Effector memory CD8-positive, alpha-beta T cell (primary cell): Measurements from ENCODE around the gene TEX14.
"Not testable (repeated sequence)": the region's sequence is repeated elsewhere in the genome, so short reads cannot be mapped to it uniquely, and the experiment has no call there.

Experiments used
- ATAC-seq: fragments of 150-1000 bp; cut with Tn5 transposase; replicated peaks from 2 replicates; pipeline ENCODE4 v1.10.0; 2021; ENCODE audit warnings: mild to moderate bottlenecking, moderate library complexity
- DNase-seq, 3 experiments: peaks; one replicate each; pipeline ENCODE4 v3.0.0; 2021
- H3K27ac Mint-ChIP-seq, 2 donors: one replicate each; pipeline ENCODE4 v1.8.0; 2022; ENCODE audit warnings: mild to moderate bottlenecking in 2 of 2, mixed read lengths in 2 of 2, moderate library complexity in 2 of 2
- H3K27me3 Mint-ChIP-seq, 2 donors: one replicate each; pipeline ENCODE4 v1.8.0; 2022; ENCODE audit warnings: mixed read lengths in 2 of 2
- H3K36me3 Mint-ChIP-seq: one replicate; pipeline ENCODE4 v1.8.0; 2022; ENCODE audit warnings: mild to moderate bottlenecking, moderate library complexity, mixed read lengths; ENCODE audit not compliant: insufficient read depth
- H3K4me1 Mint-ChIP-seq, 2 donors: one replicate each; pipeline ENCODE4 v1.8.0; 2022; ENCODE audit warnings: low read depth in 2 of 2, mixed read lengths in 2 of 2
- H3K4me3 Mint-ChIP-seq, 2 donors: one replicate each; pipeline ENCODE4 v1.8.0; 2022; ENCODE audit warnings: mild to moderate bottlenecking in 2 of 2, mixed read lengths in 2 of 2, moderate library complexity in 2 of 2
- H3K9me3 Mint-ChIP-seq, 2 donors: one replicate each; pipeline ENCODE4 v1.8.0; 2022; ENCODE audit warnings: mixed read lengths in 2 of 2

TEX14 gene

GRCh38 chr17:58574025-58574424, 117.8 kb downstream of the TEX14 start:
- Mint-ChIP-seq H3K4me1 (no peaks in the 10 kb centered on the region), H3K36me3 (no peaks in the 10 kb centered on the region)

GRCh38 chr17:58572846-58573245, 119.0 kb downstream of the TEX14 start:
- no peak for ATAC-seq
- H3K9me3 Mint-ChIP-seq, result no peaks in the 10 kb centered on the region
- DNase-seq, result no peak
- no peak overlapping the region for H3K27ac Mint-ChIP-seq
- H3K4me1 Mint-ChIP-seq, result no peaks in the 10 kb centered on the region
- H3K36me3 Mint-ChIP-seq, result no peaks in the 10 kb centered on the region
- H3K27me3 Mint-ChIP-seq, result peaks cover 0 to 6% of the 10 kb centered on the region in 2 donors
- no peak overlapping the region for H3K4me3 Mint-ChIP-seq

More at GRCh38 chr17:58574025-58574424, 117.8 kb downstream of the TEX14 start:
- ATAC-seq, result no peak
- Mint-ChIP-seq H3K27ac (no peak overlapping the region), H3K9me3 (no peaks in the 10 kb centered on the region), H3K27me3 (peaks cover 0 to 6% of the 10 kb centered on the region in 2 donors), H3K4me3 (no peak overlapping the region)
- no peak for DNase-seq

GRCh38 chr17:58570758-58571157, 121.1 kb downstream of the TEX14 start:
- no peak overlapping the region for H3K27ac Mint-ChIP-seq
- no peaks in the 10 kb centered on the region for H3K36me3 Mint-ChIP-seq
- H3K4me1 Mint-ChIP-seq, result no peaks in the 10 kb centered on the region
- H3K27me3 Mint-ChIP-seq, result peaks cover 0 to 6% of the 10 kb centered on the region in 2 donors
- no peak for DNase-seq
- no peak for ATAC-seq
- H3K9me3 Mint-ChIP-seq, result no peaks in the 10 kb centered on the region
- H3K4me3 Mint-ChIP-seq, result no peak overlapping the region

- H3K36me3 Mint-ChIP-seq, result no peaks in the 10 kb centered on the region
- DNase-seq (no peak), ATAC-seq (no peak)
- H3K4me3 Mint-ChIP-seq, result no peak overlapping the region
- no peaks in the 10 kb centered on the region for H3K4me1 Mint-ChIP-seq
- H3K27ac Mint-ChIP-seq, result no peak overlapping the region
- H3K9me3 Mint-ChIP-seq, result no peaks in the 10 kb centered on the region
- peaks cover 0 to 6% of the 10 kb centered on the region in 2 donors for H3K27me3 Mint-ChIP-seq
Measured at GRCh38 chr17:58569196-58569595, 122.6 kb downstream of the TEX14 start.

- ATAC-seq (no peak), DNase-seq (no peak)
- no peaks in the 10 kb centered on the region for H3K36me3 Mint-ChIP-seq
- no peak overlapping the region for H3K27ac Mint-ChIP-seq
- H3K4me3 Mint-ChIP-seq, result no peak overlapping the region
- peaks cover 0 to 6% of the 10 kb centered on the region in 2 donors for H3K27me3 Mint-ChIP-seq
- no peaks in the 10 kb centered on the region for H3K9me3 Mint-ChIP-seq
- no peaks in the 10 kb centered on the region for H3K4me1 Mint-ChIP-seq
Measured at GRCh38 chr17:58568044-58568799, 123.6 kb downstream of the TEX14 start.

GRCh38 chr17:58565389-58566311, 126.2 kb downstream of the TEX14 start:
- no peaks in the 10 kb centered on the region for H3K36me3 Mint-ChIP-seq
- no peaks in the 10 kb centered on the region for H3K9me3 Mint-ChIP-seq
- no peak overlapping the region for H3K27ac Mint-ChIP-seq
- DNase-seq (no peak), ATAC-seq (no peak)
- no peak overlapping the region for H3K4me3 Mint-ChIP-seq
- H3K27me3 Mint-ChIP-seq, result no peaks in the 10 kb centered on the region
- H3K4me1 Mint-ChIP-seq, result no peaks in the 10 kb centered on the region

- ATAC-seq, result no peak
- Mint-ChIP-seq H3K4me1 (no peaks in the 10 kb centered on the region), H3K4me3 (no peak overlapping the region), H3K36me3 (no peaks in the 10 kb centered on the region), H3K27ac (no peak overlapping the region), H3K27me3 (no peaks in the 10 kb centered on the region), H3K9me3 (no peaks in the 10 kb centered on the region)
- no peak for DNase-seq
Measured at GRCh38 chr17:58564971-58565370, 126.9 kb downstream of the TEX14 start.

- DNase-seq, result no peak
- Mint-ChIP-seq H3K36me3 (no peaks in the 10 kb centered on the region), H3K9me3 (no peaks in the 10 kb centered on the region), H3K4me1 (no peaks in the 10 kb centered on the region), H3K4me3 (no peak overlapping the region), H3K27ac (no peak overlapping the region), H3K27me3 (no peaks in the 10 kb centered on the region)
- no peak for ATAC-seq
Measured at GRCh38 chr17:58564243-58564642, 127.6 kb downstream of the TEX14 start.

GRCh38 chr17:58560511-58560910, 131.3 kb downstream of the TEX14 start:
- Mint-ChIP-seq H3K27ac (no peak overlapping the region), H3K4me1 (no peaks in the 10 kb centered on the region), H3K9me3 (no peaks in the 10 kb centered on the region), H3K27me3 (no peaks in the 10 kb centered on the region), H3K36me3 (no peaks in the 10 kb centered on the region), H3K4me3 (no peak overlapping the region)
- DNase-seq, result no peak
- ATAC-seq, result no peak

- H3K4me3 Mint-ChIP-seq, result no peak overlapping the region
- H3K27me3 Mint-ChIP-seq, result no peaks in the 10 kb centered on the region
- no peak overlapping the region for H3K27ac Mint-ChIP-seq
- no peak for DNase-seq
- H3K4me1 Mint-ChIP-seq, result no peaks in the 10 kb centered on the region
- no peak for ATAC-seq
- no peaks in the 10 kb centered on the region for H3K9me3 Mint-ChIP-seq
- no peaks in the 10 kb centered on the region for H3K36me3 Mint-ChIP-seq
Measured at GRCh38 chr17:58557981-58558380, 133.9 kb downstream of the TEX14 start.

- H3K4me3 Mint-ChIP-seq, result no peak overlapping the region
- H3K27ac Mint-ChIP-seq, result no peak overlapping the region
- H3K36me3 Mint-ChIP-seq, result no peaks in the 10 kb centered on the region
- H3K4me1 Mint-ChIP-seq, result no peaks in the 10 kb centered on the region
- no peaks in the 10 kb centered on the region for H3K27me3 Mint-ChIP-seq
- DNase-seq, result no peak
- no peaks in the 10 kb centered on the region for H3K9me3 Mint-ChIP-seq
- ATAC-seq, result no peak
Measured at GRCh38 chr17:58556833-58557250, 135.0 kb downstream of the TEX14 start.

GRCh38 chr17:58555109-58555508, 136.7 kb downstream of the TEX14 start:
- H3K4me3 Mint-ChIP-seq, H3K27me3 Mint-ChIP-seq, H3K4me1 Mint-ChIP-seq, DNase-seq, H3K27ac Mint-ChIP-seq, ATAC-seq, H3K9me3 Mint-ChIP-seq, H3K36me3 Mint-ChIP-seq: not testable (repeated sequence)

- ATAC-seq (no peak), DNase-seq (no peak)
- Mint-ChIP-seq H3K4me3 (no peak overlapping the region), H3K27me3 (peaks cover 5 to 37% of the 10 kb centered on the region in 2 donors), H3K9me3 (no peaks in the 10 kb centered on the region), H3K27ac (no peak overlapping the region), H3K36me3 (no peaks in the 10 kb centered on the region), H3K4me1 (peaks cover 0 to 1% of the 10 kb centered on the region in 2 donors)
Measured at GRCh38 chr17:58541249-58541648, 150.6 kb downstream of the TEX14 start.

GRCh38 chr17:58539698-58540097, 152.1 kb downstream of the TEX14 start:
- Mint-ChIP-seq H3K4me1 (peaks cover 0 to 1% of the 10 kb centered on the region in 2 donors), H3K27me3 (peaks cover 5 to 53% of the 10 kb centered on the region in 2 donors), H3K9me3 (no peaks in the 10 kb centered on the region), H3K27ac (no peak overlapping the region), H3K4me3 (no peak overlapping the region), H3K36me3 (no peaks in the 10 kb centered on the region)
- ATAC-seq, result no peak
- DNase-seq, result no peak
